ENCODE data around the gene KDSR. TPM values are rescaled to one million over a fixed set of nuclear protein-coding genes. Genes with fewer than 3 reads are reported as not detected.
A peak's percentile ranks its signal among the peaks of the same experiment; 100 is the strongest.

Gene KDSR
- total and polyA plus RNA-seq, 2 donors (not counting 1 experiment from before 2014, with no cell fraction given) = 43.3 to 54.1 TPM

- H3K36me3 ChIP-seq (ENCODE audit: control insufficient read depth, insufficient read depth, low read length) = no peaks in the 10 kb centered on the region
- H3K4me3 ChIP-seq (replicated peaks in 1 of 4; ENCODE audit: control extremely low read depth in 1 of 4, insufficient read depth in 1 of 4, low read depth in 3 of 4, low read length in 4 of 4) = no peak overlapping the region
- no peaks in the 10 kb centered on the region for H4K20me1 ChIP-seq (ENCODE audit: control insufficient read depth, extremely low read depth, insufficient read depth, low read length)
- no peak overlapping the region for H3K9ac ChIP-seq (ENCODE audit: insufficient read depth, low read length)
- H3K4me2 ChIP-seq (ENCODE audit: extremely low read depth, insufficient read depth, low read length) = no peak overlapping the region
- TF ChIP-seq EZH2 (IDR thresholded peaks at IDR 0.05; ENCODE audit: low read length, missing control alignments) (no peak), CTCF (conservative IDR thresholded peaks at IDR 0.05 in 1 of 2, IDR thresholded peaks at IDR 0.05 in 1 of 2; ENCODE audit: low read depth in 1 of 2, low read length in 2 of 2) (no peak)
- no peaks in the 10 kb centered on the region for H3K9me3 ChIP-seq (ENCODE audit: control insufficient read depth, insufficient read depth, low read depth, low read length)
- no peaks in the 10 kb centered on the region for H3K79me2 ChIP-seq (ENCODE audit: control insufficient read depth, insufficient read depth, low read length)
- no peaks in the 10 kb centered on the region for H3K27me3 ChIP-seq (ENCODE audit: control insufficient read depth, insufficient read depth, low read length)
- no peak for DNase-seq (ENCODE audit: low read depth in 2 of 2)
- H3K4me1 ChIP-seq (ENCODE audit: control insufficient read depth, extremely low read depth, insufficient read depth, low read length) = no peaks in the 10 kb centered on the region
- no peak overlapping the region for H2AFZ ChIP-seq (ENCODE audit: low read length)
- H3K27ac ChIP-seq (ENCODE audit: insufficient read depth, low read length) = no peak overlapping the region
These were observed 15.8 kb upstream of the KDSR start for GRCh38 chr18:63382843-63383242.

- Histone ChIP-seq H3K36me3 (ENCODE audit: control insufficient read depth, insufficient read depth, low read length) (no peaks in the 10 kb centered on the region), H4K20me1 (ENCODE audit: control insufficient read depth, extremely low read depth, insufficient read depth, low read length) (no peaks in the 10 kb centered on the region), H3K9ac (ENCODE audit: insufficient read depth, low read length) (no peak overlapping the region), H3K4me2 (ENCODE audit: extremely low read depth, insufficient read depth, low read length) (no peak overlapping the region), H3K9me3 (ENCODE audit: control insufficient read depth, insufficient read depth, low read depth, low read length) (no peaks in the 10 kb centered on the region), H2AFZ (ENCODE audit: low read length) (no peak overlapping the region), H3K4me1 (ENCODE audit: control insufficient read depth, extremely low read depth, insufficient read depth, low read length) (no peaks in the 10 kb centered on the region), H3K27ac (ENCODE audit: insufficient read depth, low read length) (no peak overlapping the region), H3K4me3 (replicated peaks in 1 of 4; ENCODE audit: control extremely low read depth in 1 of 4, insufficient read depth in 1 of 4, low read depth in 3 of 4, low read length in 4 of 4) (no peak overlapping the region), H3K27me3 (ENCODE audit: control insufficient read depth, insufficient read depth, low read length) (no peaks in the 10 kb centered on the region), H3K79me2 (ENCODE audit: control insufficient read depth, insufficient read depth, low read length) (no peaks in the 10 kb centered on the region)
- peak in 1 of 2 donors; percentile 15 for DNase-seq (ENCODE audit: low read depth in 2 of 2)
- TF ChIP-seq EZH2 (IDR thresholded peaks at IDR 0.05; ENCODE audit: low read length, missing control alignments) (no peak), CTCF (conservative IDR thresholded peaks at IDR 0.05 in 1 of 2, IDR thresholded peaks at IDR 0.05 in 1 of 2; ENCODE audit: low read depth in 1 of 2, low read length in 2 of 2) (no peak)
These were observed 12.6 kb upstream of the KDSR start for GRCh38 chr18:63379639-63379962.

- H3K27ac ChIP-seq (ENCODE audit: insufficient read depth, low read length) = no peak overlapping the region
- no peak overlapping the region for H3K4me2 ChIP-seq (ENCODE audit: extremely low read depth, insufficient read depth, low read length)
- H3K4me1 ChIP-seq (ENCODE audit: control insufficient read depth, extremely low read depth, insufficient read depth, low read length) = no peaks in the 10 kb centered on the region
- H3K4me3 ChIP-seq (replicated peaks in 1 of 4; ENCODE audit: control extremely low read depth in 1 of 4, insufficient read depth in 1 of 4, low read depth in 3 of 4, low read length in 4 of 4) = no peak overlapping the region
- no peak for DNase-seq (ENCODE audit: low read depth in 2 of 2)
- no peaks in the 10 kb centered on the region for H4K20me1 ChIP-seq (ENCODE audit: control insufficient read depth, extremely low read depth, insufficient read depth, low read length)
- no peaks in the 10 kb centered on the region for H3K36me3 ChIP-seq (ENCODE audit: control insufficient read depth, insufficient read depth, low read length)
- H3K9me3 ChIP-seq (ENCODE audit: control insufficient read depth, insufficient read depth, low read depth, low read length) = no peaks in the 10 kb centered on the region
- H3K79me2 ChIP-seq (ENCODE audit: control insufficient read depth, insufficient read depth, low read length) = no peaks in the 10 kb centered on the region
- no peak overlapping the region for H3K9ac ChIP-seq (ENCODE audit: insufficient read depth, low read length)
- H2AFZ ChIP-seq (ENCODE audit: low read length) = no peak overlapping the region
- TF ChIP-seq EZH2 (IDR thresholded peaks at IDR 0.05; ENCODE audit: low read length, missing control alignments) = no peak
- TF ChIP-seq CTCF (conservative IDR thresholded peaks at IDR 0.05 in 1 of 2, IDR thresholded peaks at IDR 0.05 in 1 of 2; ENCODE audit: low read depth in 1 of 2, low read length in 2 of 2) = no peak
- no peaks in the 10 kb centered on the region for H3K27me3 ChIP-seq (ENCODE audit: control insufficient read depth, insufficient read depth, low read length)
These were observed 12.1 kb upstream of the KDSR start for GRCh38 chr18:63378919-63379638.

Measured in fibroblast of lung (primary cell).